ENCODE data around the gene ZFP62. TPM values are rescaled to one million over a fixed set of nuclear protein-coding genes. Genes with fewer than 3 reads are reported as not detected.

Gene ZFP62
- polyA plus RNA-seq, 1 experiment, result 18.0 TPM

DNA sequence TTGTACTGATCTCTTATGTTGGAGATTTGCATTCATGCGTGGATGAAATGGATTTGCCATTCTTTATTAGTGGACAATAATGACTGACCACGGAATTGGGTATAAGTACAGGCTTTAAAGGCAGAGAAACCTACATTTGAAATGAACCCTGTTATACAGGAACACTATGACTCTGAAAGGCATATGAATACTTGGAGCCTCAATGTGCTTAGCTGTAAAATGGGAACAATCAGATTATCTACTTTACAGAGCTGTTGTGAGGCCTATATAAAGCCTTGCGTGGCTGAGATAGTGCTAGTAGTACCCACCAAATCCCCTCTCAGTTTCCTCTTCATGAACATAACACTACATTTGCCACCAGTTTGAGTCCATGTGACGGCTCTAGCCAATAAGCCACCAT lies 39.5 kb downstream of the ZFP62 start:
- Histone ChIP-seq H3K27me3 (ENCODE audit: control insufficient read depth, insufficient read depth, low read length) (no peaks in the 10 kb centered on the region), H3K27ac (ENCODE audit: low read depth, low read length) (no peak overlapping the region), H3K9me3 (ENCODE audit: control insufficient read depth, insufficient read depth, low read length) (no peaks in the 10 kb centered on the region), H3K4me3 (ENCODE audit: low read depth, low read length) (no peak overlapping the region)
- POLR2A ChIA-PET, result interaction anchor here (0.7 to 1.4 kb wide), 2 partner anchors 10 to 11 kb away, joined by 4 to 8 read pairs; no protein-coding TSS in a partner anchor
- TF ChIP-seq, protein P1, sequence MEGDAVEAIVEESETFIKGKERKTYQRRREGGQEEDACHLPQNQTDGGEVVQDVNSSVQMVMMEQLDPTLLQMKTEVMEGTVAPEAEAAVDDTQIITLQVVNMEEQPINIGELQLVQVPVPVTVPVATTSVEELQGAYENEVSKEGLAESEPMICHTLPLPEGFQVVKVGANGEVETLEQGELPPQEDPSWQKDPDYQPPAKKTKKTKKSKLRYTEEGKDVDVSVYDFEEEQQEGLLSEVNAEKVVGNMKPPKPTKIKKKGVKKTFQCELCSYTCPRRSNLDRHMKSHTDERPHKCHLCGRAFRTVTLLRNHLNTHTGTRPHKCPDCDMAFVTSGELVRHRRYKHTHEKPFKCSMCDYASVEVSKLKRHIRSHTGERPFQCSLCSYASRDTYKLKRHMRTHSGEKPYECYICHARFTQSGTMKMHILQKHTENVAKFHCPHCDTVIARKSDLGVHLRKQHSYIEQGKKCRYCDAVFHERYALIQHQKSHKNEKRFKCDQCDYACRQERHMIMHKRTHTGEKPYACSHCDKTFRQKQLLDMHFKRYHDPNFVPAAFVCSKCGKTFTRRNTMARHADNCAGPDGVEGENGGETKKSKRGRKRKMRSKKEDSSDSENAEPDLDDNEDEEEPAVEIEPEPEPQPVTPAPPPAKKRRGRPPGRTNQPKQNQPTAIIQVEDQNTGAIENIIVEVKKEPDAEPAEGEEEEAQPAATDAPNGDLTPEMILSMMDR (IDR thresholded peaks at IDR 0.05; ENCODE audit: low read depth, low read length), result no peak
- DNase-seq (ENCODE audit: low read depth, low spot score), result no peak
- CTCF ChIA-PET, result interaction anchor here (0.7 to 0.9 kb wide), 3 partner anchors 9 to 47 kb away, joined by 3 to 9 read pairs (median 3); no protein-coding TSS in a partner anchor

DNA sequence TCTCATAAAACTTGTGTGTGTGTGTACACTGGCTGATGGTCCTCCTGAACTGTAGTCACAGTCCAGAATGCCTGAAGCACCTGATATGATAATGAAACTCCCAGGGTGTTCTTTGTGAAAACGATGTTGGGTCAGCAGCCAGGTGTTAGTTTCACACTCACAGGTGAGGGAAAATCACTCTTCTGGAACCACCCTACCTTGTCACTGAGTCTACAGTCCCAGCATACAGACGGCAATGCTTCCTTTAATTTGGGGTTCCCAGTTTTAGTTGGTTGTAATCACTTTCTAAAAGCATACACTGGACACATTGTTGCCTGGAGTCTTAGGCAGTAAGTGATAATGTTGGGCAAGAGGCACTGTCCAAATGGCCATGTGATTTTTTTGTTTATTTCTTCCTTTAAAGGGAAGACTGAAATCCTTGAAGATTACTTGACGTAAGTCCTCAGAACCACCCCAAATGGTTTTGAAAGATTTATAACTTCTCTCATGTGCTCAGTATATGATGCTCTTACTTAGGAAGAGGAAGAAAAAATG lies 40.2 kb downstream of the ZFP62 start:
- no peak overlapping the region for H3K4me3 ChIP-seq (ENCODE audit: low read depth, low read length)
- H3K9me3 ChIP-seq (ENCODE audit: control insufficient read depth, insufficient read depth, low read length), result no peaks in the 10 kb centered on the region
- ChIA-PET POLR2A (interaction anchor here (1.4 kb wide), 1 partner anchor 10 kb away, joined by 4 read pairs; no protein-coding TSS in a partner anchor), CTCF (interaction anchor here (0.7 to 0.9 kb wide), 3 partner anchors 10 to 48 kb away, joined by 3 to 9 read pairs (median 3); no protein-coding TSS in a partner anchor)
- no peak for DNase-seq (ENCODE audit: low read depth, low spot score)
- H3K27me3 ChIP-seq (ENCODE audit: control insufficient read depth, insufficient read depth, low read length), result no peaks in the 10 kb centered on the region
- H3K27ac ChIP-seq (ENCODE audit: low read depth, low read length), result no peak overlapping the region
- TF ChIP-seq, protein P1 (IDR thresholded peaks at IDR 0.05; ENCODE audit: low read depth, low read length), result no peak

DNA sequence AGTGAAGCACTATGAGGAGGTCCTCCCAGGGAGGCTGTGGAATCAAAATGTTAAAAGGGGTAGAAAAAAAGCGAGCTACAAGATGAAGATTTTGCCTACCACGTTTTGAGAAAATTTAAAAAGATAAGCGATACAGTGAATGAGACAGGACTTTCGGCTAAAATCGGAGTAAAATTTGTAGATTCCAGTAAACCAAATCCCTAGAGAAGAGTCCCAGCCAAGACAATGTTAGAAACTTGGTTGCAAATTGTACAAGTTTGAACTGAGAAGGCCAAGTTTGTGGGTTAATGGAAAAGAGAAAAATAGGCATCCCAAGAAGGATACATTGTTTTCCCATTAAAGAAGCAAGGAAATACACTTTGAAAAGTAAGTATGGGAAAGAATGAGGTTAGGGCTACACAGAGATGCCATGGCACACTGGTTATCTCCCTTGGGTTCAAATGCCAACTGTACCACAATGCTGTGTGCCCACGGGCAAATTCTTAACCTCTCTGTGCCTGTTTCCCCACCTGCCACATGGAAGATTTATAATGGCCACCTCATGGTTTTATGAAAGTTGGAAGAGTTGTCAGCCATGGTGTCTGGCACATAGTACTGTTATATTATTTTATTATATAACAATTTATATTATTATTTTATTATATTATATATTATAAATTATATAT lies 42.3 kb downstream of the ZFP62 start:
- POLR2A ChIA-PET, result interaction anchor here (1.0 kb wide), 1 partner anchor 12 kb away, joined by 5 read pairs; no protein-coding TSS in a partner anchor
- H3K27me3 ChIP-seq (ENCODE audit: control insufficient read depth, insufficient read depth, low read length), result no peaks in the 10 kb centered on the region
- no peak overlapping the region for H3K27ac ChIP-seq (ENCODE audit: low read depth, low read length)
- TF ChIP-seq, protein P1 (IDR thresholded peaks at IDR 0.05; ENCODE audit: low read depth, low read length), result no peak
- H3K9me3 ChIP-seq (ENCODE audit: control insufficient read depth, insufficient read depth, low read length), result no peaks in the 10 kb centered on the region
- no peak overlapping the region for H3K4me3 ChIP-seq (ENCODE audit: low read depth, low read length)
- CTCF ChIA-PET, result no interaction called here
- DNase-seq (ENCODE audit: low read depth, low spot score), result no peak

DNA sequence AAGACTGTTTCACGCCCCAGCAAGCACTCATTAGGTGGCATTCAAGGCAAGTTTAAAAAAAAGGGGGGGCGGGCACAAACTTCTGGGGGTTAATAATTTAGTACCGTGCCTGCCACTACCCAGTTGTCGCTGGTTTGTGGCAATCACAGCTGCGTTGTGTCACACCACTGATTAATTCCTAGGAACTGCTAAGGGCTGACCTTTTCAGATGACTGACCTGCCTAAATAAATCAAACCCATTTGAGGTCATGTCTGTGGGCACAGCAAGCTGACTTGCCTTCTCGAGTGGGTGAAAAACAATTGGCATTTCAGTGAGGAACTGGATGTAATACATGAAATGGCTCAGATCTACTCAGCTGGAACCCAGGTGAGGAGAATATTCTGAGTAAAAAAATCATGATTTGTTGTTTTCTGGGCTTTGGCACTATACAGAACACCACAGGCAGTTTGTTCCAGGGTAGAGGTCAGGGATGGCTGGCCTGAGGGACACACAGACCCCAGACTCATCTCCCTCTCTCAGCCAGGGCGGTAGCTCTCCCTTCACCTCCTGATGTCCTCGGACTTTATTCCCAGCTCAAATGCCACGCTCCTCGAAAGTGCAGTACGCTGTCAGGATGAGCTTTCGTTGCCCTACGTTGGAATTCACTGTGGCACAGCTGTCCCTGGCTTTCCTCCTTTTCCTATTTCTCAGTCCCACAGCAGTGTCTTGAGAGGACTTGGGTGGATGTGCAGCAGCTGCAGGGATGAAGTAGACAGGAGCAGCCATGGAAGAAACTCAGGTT lies 43.0 kb downstream of the ZFP62 start:
- POLR2A ChIA-PET, result interaction anchor here (1.0 kb wide), 1 partner anchor 13 kb away, joined by 5 read pairs; no protein-coding TSS in a partner anchor
- no peak overlapping the region for H3K27ac ChIP-seq (ENCODE audit: low read depth, low read length)

More for the DNA sequence above, 43.0 kb downstream of the ZFP62 start:
- H3K4me3 ChIP-seq (ENCODE audit: low read depth, low read length), result no peak overlapping the region
- CTCF ChIA-PET, result no interaction called here
- TF ChIP-seq, protein P1 (IDR thresholded peaks at IDR 0.05; ENCODE audit: low read depth, low read length), result no peak
- DNase-seq (ENCODE audit: low read depth, low spot score), result no peak
- no peaks in the 10 kb centered on the region for H3K27me3 ChIP-seq (ENCODE audit: control insufficient read depth, insufficient read depth, low read length)
- H3K9me3 ChIP-seq (ENCODE audit: control insufficient read depth, insufficient read depth, low read length), result no peaks in the 10 kb centered on the region
